GM18499 (cell line): ENCODE measurements around the gene SUGCT.

Experiments
- ATAC-seq: cut with Tn5 transposase; IDR thresholded peaks from one replicate; pipeline ENCODE4 v1.9.1; 2021; ENCODE audit warnings: moderate number of reproducible peaks; ENCODE audit not compliant: insufficient read depth, unreplicated experiment

SUGCT gene

DNA sequence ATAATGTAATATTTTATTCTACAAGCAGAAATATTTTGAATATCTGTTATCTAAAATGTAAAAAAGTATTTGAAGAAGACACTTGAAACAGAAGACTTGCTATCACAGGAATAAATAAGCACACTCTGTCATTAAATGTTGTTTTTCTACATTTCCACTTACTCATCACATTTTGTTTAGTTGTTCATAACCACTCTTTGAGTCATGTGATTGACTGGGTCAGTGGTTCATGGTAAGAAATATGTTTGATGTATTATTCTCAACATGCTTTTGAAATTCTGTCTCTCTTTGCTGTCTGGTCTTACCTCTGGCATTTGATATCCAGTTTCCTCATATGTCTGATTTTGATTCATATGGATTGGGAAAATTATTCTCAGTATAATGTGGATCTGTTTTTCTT, 171.8 kb downstream of the SUGCT start:
- ATAC-seq = no peak

DNA sequence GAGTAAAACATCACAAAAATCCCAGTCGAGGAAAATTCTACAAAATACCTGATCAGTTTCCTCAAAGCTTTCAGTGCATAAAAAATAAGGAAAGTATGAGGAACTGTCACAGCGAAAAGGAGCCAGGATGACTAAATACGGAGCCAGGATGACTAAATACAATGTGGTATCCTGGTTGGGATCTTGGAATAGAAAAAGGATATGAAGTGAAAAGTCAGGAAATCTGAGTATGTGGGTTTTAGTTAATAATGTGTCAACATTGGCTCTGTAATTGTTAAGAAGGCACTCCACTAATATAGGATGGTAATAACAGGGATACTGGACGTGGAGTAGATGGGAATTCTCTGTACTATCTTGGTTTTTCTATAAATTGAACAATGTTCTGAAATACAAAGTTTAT, 175.5 kb downstream of the SUGCT start:
- ATAC-seq = no peak

DNA sequence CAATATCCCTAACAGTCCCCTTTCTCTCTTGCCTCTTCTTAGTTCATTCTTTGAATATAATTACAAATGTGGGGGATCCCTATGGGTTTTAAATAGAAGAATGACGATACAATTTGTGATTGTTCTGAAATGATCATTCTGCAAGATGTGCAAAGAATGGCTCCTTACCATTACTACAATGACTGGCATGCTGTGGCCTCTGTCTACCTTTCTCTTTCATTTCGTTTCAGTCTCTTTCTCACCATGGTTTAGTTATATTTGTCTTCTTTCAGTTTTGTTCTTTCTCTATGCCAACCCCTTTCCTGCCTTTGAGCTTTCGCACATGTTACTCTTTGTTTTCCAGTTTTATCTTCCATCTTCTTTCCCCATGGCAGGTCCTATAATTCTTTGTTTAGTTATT, 176.5 kb downstream of the SUGCT start:
- ATAC-seq = peak; percentile 100

- ATAC-seq = no peak
Measured at GRCh38 chr7:40315277-40315676, 180.5 kb downstream of the SUGCT start.

- no peak for ATAC-seq
Measured at GRCh38 chr7:40316176-40316575, 181.4 kb downstream of the SUGCT start.

DNA sequence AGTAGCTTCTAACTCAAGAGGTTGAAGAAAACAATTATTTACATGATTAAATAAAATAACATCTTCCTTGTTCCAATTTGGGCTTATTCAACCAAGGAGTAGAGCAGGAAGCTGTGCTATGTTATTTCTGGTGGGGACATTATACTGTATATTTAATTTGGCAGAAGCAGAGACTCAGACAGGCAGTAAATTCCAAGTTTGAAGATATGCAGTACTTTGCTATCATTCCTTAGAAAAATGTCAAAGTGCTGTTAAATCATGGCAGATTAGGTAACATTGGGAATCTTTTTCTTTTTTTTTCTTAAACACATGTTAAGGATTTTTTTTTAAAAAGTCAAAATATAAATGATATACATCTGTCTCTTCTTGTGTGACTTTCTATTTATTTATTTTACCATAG, 190.1 kb downstream of the SUGCT start:
- no peak for ATAC-seq

- ATAC-seq = no peak
Measured at GRCh38 chr7:40327113-40327512, 192.3 kb downstream of the SUGCT start.

GRCh38 chr7:40327873-40328272, 193.1 kb downstream of the SUGCT start:
- ATAC-seq = no peak

DNA sequence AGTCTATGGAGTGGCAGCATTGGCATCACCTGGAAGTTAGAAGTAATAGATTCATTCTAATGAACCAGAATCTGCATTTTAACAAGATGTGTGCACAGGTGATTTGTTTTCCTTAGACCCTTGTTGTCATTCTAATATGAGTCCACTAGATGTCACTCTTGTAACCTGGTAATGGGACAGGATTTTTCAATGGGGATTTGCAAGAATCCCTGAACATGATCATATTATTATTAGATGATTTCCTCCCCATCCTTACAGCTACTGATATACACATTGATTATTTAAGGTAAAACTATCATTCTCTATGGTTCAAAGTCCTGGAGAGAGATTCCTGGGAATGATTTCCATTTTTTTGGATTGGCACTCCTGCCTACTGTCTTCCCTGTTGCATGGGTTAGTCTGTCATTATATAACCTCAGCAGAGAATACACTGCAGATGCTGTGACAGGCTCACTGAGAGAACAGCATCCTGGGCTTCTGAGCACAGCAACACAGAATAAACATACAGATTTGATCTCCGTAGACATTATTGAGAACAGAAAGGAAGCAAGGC, 194.9 kb downstream of the SUGCT start:
- ATAC-seq = no peak

GRCh38 chr7:40330408-40330807, 195.6 kb downstream of the SUGCT start:
- no peak for ATAC-seq

DNA sequence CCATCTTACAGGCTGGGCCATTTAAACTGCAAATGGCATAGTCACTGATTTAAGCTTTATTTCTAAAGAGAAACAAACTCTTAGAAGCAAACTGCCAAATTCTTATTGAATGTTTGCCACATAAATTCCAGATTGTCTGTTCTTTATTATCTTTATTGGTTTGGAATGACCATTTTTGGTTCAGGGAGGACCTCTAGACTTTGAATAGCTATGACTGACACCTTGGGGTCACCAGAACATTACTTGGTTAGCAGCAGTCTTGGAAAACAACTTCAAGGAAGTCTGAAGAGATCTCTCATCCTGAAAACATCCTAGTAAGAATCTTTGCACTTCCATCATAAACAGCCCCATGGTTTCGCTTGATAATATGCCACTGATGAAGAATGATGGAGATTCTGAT, 197.1 kb downstream of the SUGCT start:
- no peak for ATAC-seq

- no peak for ATAC-seq
Measured at GRCh38 chr7:40332516-40332915, 197.7 kb downstream of the SUGCT start.

GRCh38 chr7:40341836-40342235, 207.0 kb downstream of the SUGCT start:
- ATAC-seq = no peak

GRCh38 chr7:40346554-40346953, 211.7 kb downstream of the SUGCT start:
- no peak for ATAC-seq

DNA sequence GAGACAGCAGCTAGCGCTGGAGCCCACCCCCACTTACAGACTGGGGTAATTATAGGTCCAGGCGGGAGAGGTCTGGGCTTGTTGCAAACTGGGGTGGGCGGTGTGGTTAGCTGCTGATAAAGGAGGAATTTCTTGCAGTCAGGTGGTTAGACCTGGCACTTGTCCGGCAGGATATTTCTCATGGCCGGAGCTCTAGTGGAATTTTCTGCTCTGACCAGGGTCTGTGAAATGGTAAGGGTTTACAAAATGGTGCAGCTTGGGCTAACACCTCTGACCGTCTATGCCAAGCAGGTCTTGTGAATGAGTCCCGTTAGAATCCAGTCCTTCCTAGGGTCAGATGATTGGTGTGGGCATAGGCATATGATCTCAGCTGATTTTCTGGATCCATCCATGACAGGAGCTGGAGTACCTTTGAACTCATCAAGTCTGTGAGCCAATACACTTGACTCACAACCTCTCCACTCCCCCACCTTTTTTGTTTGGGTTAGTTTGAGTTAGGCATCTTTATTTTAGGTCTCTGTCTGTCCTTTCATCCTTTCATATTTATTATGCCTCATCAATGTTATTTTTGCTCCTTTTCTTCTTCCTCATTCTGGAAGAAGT, 213.4 kb downstream of the SUGCT start:
- ATAC-seq = no peak

GRCh38 chr7:40350100-40350499, 215.3 kb downstream of the SUGCT start:
- no peak for ATAC-seq

DNA sequence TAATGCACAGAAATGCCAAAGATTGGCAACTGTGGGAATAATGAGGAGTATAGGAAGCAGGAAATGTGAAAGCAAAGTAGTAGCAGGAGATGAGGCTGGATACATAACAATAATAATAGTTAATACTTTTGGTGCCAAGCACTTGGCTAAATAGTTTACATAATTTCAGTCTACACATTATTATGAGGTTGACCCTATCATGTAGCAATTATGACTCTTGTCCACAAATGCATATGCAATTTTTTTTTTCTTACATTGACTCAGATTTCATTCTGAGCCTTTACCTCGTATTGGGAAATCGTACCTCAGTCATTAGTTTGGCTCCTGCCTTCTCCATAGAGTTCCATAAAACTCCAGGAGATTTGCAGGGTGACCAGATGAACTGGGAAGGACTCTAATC, 219.9 kb downstream of the SUGCT start:
- no peak for ATAC-seq

DNA sequence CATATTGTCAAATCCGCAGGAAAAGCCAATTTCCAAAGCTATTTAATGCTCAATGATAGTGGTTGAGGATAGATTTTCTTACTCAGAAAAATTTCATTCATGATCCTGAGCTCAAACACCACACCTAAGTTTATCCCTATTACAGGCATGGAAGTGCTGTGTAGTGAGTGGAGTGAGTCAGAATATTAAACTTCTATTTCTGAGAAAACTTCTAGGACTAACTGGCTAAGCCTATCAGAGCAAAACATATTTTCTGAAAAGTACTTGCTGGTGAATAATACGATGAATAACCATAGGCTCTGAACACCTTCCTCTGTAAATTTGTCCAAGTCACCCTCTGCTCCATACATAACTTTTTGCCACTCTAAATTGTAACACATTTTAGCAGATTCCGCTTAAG, 221.5 kb downstream of the SUGCT start:
- ATAC-seq = no peak

DNA sequence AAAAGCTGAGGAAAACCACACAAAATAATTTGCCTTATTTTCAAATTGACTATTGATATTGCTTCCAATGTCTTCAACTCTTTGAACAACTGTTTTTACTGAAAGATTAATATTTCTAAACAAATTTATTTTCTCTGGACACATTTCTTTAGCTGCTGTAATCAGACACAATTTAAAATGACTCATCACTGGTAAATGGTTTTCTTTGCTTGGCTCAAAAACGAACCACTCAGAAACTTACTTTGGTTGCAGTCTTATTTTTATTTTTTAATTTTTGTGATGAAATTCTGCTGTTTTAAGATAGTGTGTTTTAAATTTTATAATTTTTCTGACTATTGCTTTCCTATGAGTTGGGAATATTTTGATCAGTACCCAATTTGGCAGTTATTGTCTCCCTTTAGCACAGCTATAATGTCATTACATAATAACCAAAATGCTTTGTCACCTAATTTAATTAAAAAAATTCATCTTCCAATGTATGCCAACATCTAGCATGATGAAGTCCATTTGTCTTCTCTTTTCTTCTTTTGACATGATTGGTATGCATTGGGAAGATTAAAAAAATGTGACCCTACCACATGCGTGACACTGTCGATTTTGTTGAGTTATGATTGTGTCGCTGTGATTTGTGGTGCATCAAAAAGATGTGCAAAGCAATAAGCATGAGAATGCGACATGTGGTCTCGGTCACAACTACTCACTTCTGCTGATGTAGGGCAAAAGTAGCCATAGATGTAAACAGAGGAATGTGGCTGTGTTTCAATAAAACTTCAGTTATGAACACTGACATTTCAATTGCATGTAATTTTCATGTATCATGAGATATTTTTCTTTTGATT, 222.3 kb downstream of the SUGCT start:
- ATAC-seq = no peak

DNA sequence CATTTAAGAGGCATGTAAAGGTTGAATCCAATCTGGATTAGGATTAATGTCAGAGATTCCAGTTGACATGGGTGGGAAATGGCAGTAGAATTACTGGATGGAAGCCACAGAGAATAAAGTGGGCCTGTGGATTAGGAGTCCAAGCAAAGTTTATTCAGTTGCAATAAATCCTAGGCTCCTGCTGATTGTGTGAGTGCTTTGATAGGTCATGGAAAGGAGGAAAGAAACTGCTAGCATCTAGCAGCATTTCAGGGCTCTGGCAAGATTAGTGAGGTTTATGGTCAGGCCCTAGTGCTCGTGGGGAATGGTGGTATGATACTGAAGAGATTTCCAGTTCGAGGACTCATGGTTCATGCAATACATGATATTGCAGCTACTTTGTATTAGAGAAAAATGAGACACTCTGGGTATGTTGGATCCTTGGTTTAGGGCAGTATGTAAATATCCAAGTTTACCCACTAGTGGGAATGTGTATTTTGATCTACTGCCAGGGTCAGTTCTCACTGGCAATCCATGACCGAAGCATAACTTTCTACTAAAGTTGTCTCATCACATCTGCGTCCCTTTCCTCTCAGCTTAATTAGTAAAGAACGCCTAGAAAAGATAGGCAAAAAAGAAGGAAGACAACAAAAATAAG, 235.0 kb downstream of the SUGCT start:
- ATAC-seq = no peak

DNA sequence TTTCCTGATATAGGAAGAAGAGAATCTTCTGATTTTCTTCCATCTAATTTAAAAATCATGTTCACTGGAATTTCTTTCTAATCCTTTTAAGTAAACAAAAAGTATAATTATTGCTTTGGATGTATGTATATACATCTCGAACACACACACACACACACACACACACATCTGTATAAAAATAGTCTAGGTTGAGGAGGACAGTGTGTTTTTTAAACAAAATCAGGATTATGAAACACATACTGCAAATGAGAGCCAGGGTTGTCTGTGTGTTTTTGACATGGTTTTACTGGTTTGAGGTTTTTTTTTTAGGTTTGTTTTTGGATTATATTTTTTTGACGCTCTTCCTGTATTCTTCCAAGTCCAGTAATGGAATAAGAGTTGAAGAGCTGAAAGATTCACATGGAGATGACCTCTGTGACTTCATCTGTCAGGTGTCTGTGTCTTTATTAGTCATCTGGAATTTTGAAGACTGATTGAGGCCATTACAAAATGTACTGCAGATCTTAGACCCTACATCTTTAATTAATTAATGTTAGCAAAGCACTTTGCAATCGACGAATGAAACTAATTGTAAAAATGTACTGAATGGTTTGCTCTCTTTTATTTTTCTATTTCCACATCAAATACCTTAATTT, 237.1 kb downstream of the SUGCT start:
- ATAC-seq = no peak
